K562 (cell line): ENCODE measurements around the gene RPL38. TPM values are rescaled to one million over a fixed set of nuclear protein-coding genes. Genes with fewer than 3 reads are reported as not detected.

Source experiments
- CSDE1 ChIP-seq, 2 experiments: fragments of 450-650 bp; IDR thresholded peaks; 2 replicates each; pipeline ENCODE4 v1.6.1; 2016; ENCODE audit warnings: mild to moderate bottlenecking in 1 of 2
- ESRRA ChIP-seq: fragments of 450-650 bp; IDR thresholded peaks from 2 replicates; pipeline ENCODE4 v1.6.1; 2014; ENCODE audit warnings: low read depth, mild to moderate bottlenecking, moderate library complexity, borderline replicate concordance
- ETV6 ChIP-seq, 3 experiments: fragments of 150-350 bp in 1 of 3; sonication (generic) in 1 of 3; formaldehyde crosslinking in 1 of 3; IDR thresholded peaks; 2 replicates each; pipeline versions ENCODE4 v1.6.1 to v1.8.0; 2014 to 2022; ENCODE audit warnings: borderline replicate concordance in 2 of 3, low read depth in 2 of 3, antibody characterized with exemption in 1 of 3, low read length in 1 of 3, mild to moderate bottlenecking in 1 of 3, missing genetic modification reagents in 1 of 3
- FOXK2 ChIP-seq, 2 experiments: fragments of 450-650 bp; IDR thresholded peaks in 1 of 2; conservative IDR thresholded peaks in 1 of 2; 2 replicates each; pipeline ENCODE4 v1.6.1; 2016; ENCODE audit warnings: low read depth in 2 of 2, mild to moderate bottlenecking in 1 of 2
- HNRNPK ChIP-seq: fragments of 200-400 bp; formaldehyde crosslinking; IDR thresholded peaks from one replicate; pipeline ENCODE4 v1.6.1; 2018; ENCODE audit warnings: mild to moderate bottlenecking, low read depth, low read length; ENCODE audit not compliant: poor library complexity, severe bottlenecking
- IFI16 ChIP-seq: fragments of 250-450 bp; sonication (Bioruptor Pico); IDR thresholded peaks from 2 replicates; pipeline ENCODE4 v2.1.2; 2022; ENCODE audit warnings: mild to moderate bottlenecking, inconsistent platforms
- IRF2 ChIP-seq: sonication (generic); formaldehyde crosslinking; IDR thresholded peaks from 2 replicates; pipeline ENCODE4 v1.8.1; 2022; ENCODE audit warnings: mild to moderate bottlenecking, missing genetic modification reagents
- KAT7 ChIP-seq: sonication (generic); formaldehyde crosslinking; IDR thresholded peaks from 2 replicates; pipeline ENCODE4 v1.8.0; 2022; ENCODE audit warnings: missing genetic modification reagents, mild to moderate bottlenecking, borderline replicate concordance
- MAZ ChIP-seq, 2 experiments: fragments of 450-650 bp in 1 of 2; sonication (generic) in 1 of 2; formaldehyde crosslinking; IDR thresholded peaks in 1 of 2; conservative IDR thresholded peaks in 1 of 2; 2 replicates each; pipeline versions ENCODE4 v1.4.0 to v1.5.0; 2020; ENCODE audit warnings: mild to moderate bottlenecking in 1 of 2, missing genetic modification reagents in 1 of 2
- MEF2D ChIP-seq: conservative IDR thresholded peaks from 2 replicates; pipeline ENCODE4 v1.6.1; 2016; ENCODE audit warnings: low read depth, missing genetic modification characterization, missing compliant biosample characterization
- NUFIP1 ChIP-seq: fragments of 450-650 bp; IDR thresholded peaks from 2 replicates; pipeline ENCODE4 v1.6.1; 2018; ENCODE audit not compliant: partially characterized antibody
- PHF8 ChIP-seq: fragments of 200-600 bp; sonication (generic); IDR thresholded peaks from 2 replicates; pipeline ENCODE4 v1.6.1; 2012; ENCODE audit warnings: mixed run types, mild to moderate bottlenecking, inconsistent platforms, low read length, moderate library complexity, borderline replicate concordance
- PREB ChIP-seq: sonication (generic); formaldehyde crosslinking; IDR thresholded peaks from 2 replicates; pipeline ENCODE4 v1.8.1; 2023; ENCODE audit warnings: mild to moderate bottlenecking, missing genetic modification reagents
- RAD21 ChIP-seq, 2 experiments: fragments of 250-450 bp in 1 of 2; fragments of 450-650 bp in 1 of 2; sonication (Bioruptor Pico) in 1 of 2; formaldehyde crosslinking in 1 of 2; IDR thresholded peaks in 1 of 2; conservative IDR thresholded peaks in 1 of 2; 2 replicates each; pipeline versions ENCODE4 v1.4.0 to v1.8.0; 2020 to 2022; ENCODE audit warnings: mild to moderate bottlenecking in 2 of 2, moderate library complexity in 1 of 2
- SAFB ChIP-seq: fragments of 200-400 bp; formaldehyde crosslinking; IDR thresholded peaks from 2 replicates; pipeline ENCODE4 v1.6.1; 2017; ENCODE audit warnings: low read depth, low read length, borderline replicate concordance
- SNRNP70 ChIP-seq: fragments of 200-400 bp; formaldehyde crosslinking; optimal IDR thresholded peaks from 2 replicates; pipeline ENCODE3; 2017; ENCODE audit warnings: low read depth, low read length
- TOE1 ChIP-seq, 2 experiments: fragments of 450-650 bp in 1 of 2; sonication (generic) in 1 of 2; formaldehyde crosslinking in 1 of 2; IDR thresholded peaks; 2 replicates each; pipeline versions ENCODE4 v1.7.1 to v1.8.0; 2016 to 2022; ENCODE audit warnings: borderline replicate concordance in 2 of 2, mild to moderate bottlenecking in 2 of 2, antibody characterized with exemption in 1 of 2, inconsistent platforms in 1 of 2, low read depth in 1 of 2, missing genetic modification reagents in 1 of 2, moderate library complexity in 1 of 2
- YY1 ChIP-seq, 3 experiments: IDR thresholded peaks; 2 replicates each; pipeline ENCODE4 v1.6.1; 2011; ENCODE audit warnings: low read length in 2 of 3, mild to moderate bottlenecking in 2 of 3, moderate library complexity in 2 of 3, borderline replicate concordance in 1 of 3, control low read depth in 1 of 3, low read depth in 1 of 3; ENCODE audit not compliant: insufficient read depth in 3 of 3, insufficient replicate concordance in 2 of 3, control insufficient read depth in 1 of 3, insufficient read length in 1 of 3; ENCODE audit errors: extremely low read depth in 1 of 3
- ZFP1 ChIP-seq: fragments of 450-650 bp; formaldehyde crosslinking; IDR thresholded peaks from 2 replicates; pipeline ENCODE4 v1.4.0; 2020; ENCODE audit warnings: mild to moderate bottlenecking, mixed read lengths
- ZFP36 ChIP-seq: fragments of 150-350 bp; IDR thresholded peaks from 2 replicates; pipeline ENCODE4 v1.6.1; 2018; ENCODE audit warnings: low read length, low read depth; ENCODE audit not compliant: partially characterized antibody
- ZNF398 ChIP-seq: fragments of 250-450 bp; sonication (Bioruptor Pico); IDR thresholded peaks from 2 replicates; pipeline ENCODE4 v1.8.0; 2021; ENCODE audit warnings: moderate library complexity, mild to moderate bottlenecking, inconsistent platforms
- ZNF75A ChIP-seq: fragments of 450-650 bp; formaldehyde crosslinking; IDR thresholded peaks from 2 replicates; pipeline ENCODE4 v1.4.0; 2020; ENCODE audit warnings: mild to moderate bottlenecking
- polyA plus RNA-seq, 8 experiments: library from polyadenylated mRNA; depleted of rRNA in 4 of 8; stranded (reverse) in 5 of 8; unstranded in 3 of 8; fragments of >200 nt; fragmentation: Nextera tagmentation in 2 of 8; fragmentation: Illumina TruSeq in 1 of 8; extraction: Ambion mirVana in 2 of 8; extraction: Trizol in 1 of 8; gene quantifications; 2 replicates each; pipeline versions ENCODE4 v1.2.1 to v1.2.3, GENCODE V29; 2011 to 2014; ENCODE audit warnings: inconsistent platforms in 1 of 8, missing spikeins in 1 of 8
- total RNA-seq, 7 experiments: library from RNA; depleted of rRNA in 6 of 7; stranded (reverse); fragments of >200 nt in 6 of 7; fragmentation: Illumina TruSeq in 2 of 7; extraction: Trizol in 2 of 7; gene quantifications; 2 replicates each; pipeline versions ENCODE4 v1.2.1 to v1.2.3, GENCODE V29; 2011 to 2021; ENCODE audit warnings: low replicate concordance in 1 of 7

RPL38 gene
- total and polyA plus RNA-seq, 9 of the 15 experiments (the other 6 are each of a cell fraction or from before 2014, with no cell fraction given): 1,224 to 3,864 (median 1,939) TPM

GRCh38 chr17:74212913-74213791 lies 9.7 kb downstream of the RPL38 start, which contains the start of gene TTYH2 (continued):
- TF ChIP-seq NUFIP1 (no peak), SAFB (peak; percentile 66), IFI16 (no peak), ESRRA (no peak), ZNF75A (CRISPR knock-in tag) (no peak), ETV6 (IDR thresholded peaks at IDR 0.05; ENCODE audit: borderline replicate concordance in 1 of 2, low read depth in 2 of 2, low read length in 1 of 2) (no peak), ETV6 (CRISPR knock-in tag; IDR thresholded peaks at IDR 0.05; ENCODE audit: borderline replicate concordance) (no peak), YY1 (IDR thresholded peaks at IDR 0.05; ENCODE audit: borderline replicate concordance in 1 of 3, control insufficient read depth in 1 of 3, extremely low read depth in 1 of 3, insufficient read depth in 3 of 3, insufficient read length in 1 of 3, insufficient replicate concordance in 2 of 3, low read depth in 1 of 3, low read length in 2 of 3) (no peak), CSDE1 (IDR thresholded peaks at IDR 0.05) (no peak), HNRNPK (no peak), SNRNP70 (no peak), KAT7 (CRISPR knock-in tag) (no peak), MEF2D (tag) (no peak), ZNF398 (CRISPR knock-in tag) (no peak), ZFP36 (peak; percentile 88), PHF8 (peak; percentile 46; the same call in 1 of the 2 replicates), PREB (CRISPR knock-in tag) (no peak), TOE1 (IDR thresholded peaks at IDR 0.05; ENCODE audit: borderline replicate concordance) (no peak), TOE1 (CRISPR knock-in tag; IDR thresholded peaks at IDR 0.05; ENCODE audit: borderline replicate concordance, low read depth) (no peak), ZFP1 (CRISPR knock-in tag) (no peak), IRF2 (no peak), MAZ (CRISPR knock-in tag; conservative IDR thresholded peaks at IDR 0.05 in 1 of 2, IDR thresholded peaks at IDR 0.05 in 1 of 2) (peak in 1 of 2 experiments; percentile 66; a peak in 2 of 4 replicates), FOXK2 (conservative IDR thresholded peaks at IDR 0.05 in 1 of 2, IDR thresholded peaks at IDR 0.05 in 1 of 2; ENCODE audit: low read depth in 2 of 2) (0 out of 4 replicates have a peak, but pooled peaks of 1 of the 2 experiments have one; percentile 14), RAD21 (CRISPR knock-in tag; conservative IDR thresholded peaks at IDR 0.05 in 1 of 2, IDR thresholded peaks at IDR 0.05 in 1 of 2) (peak in 1 of 2 experiments; percentile 53; a peak in 3 of 4 replicates)
